Measurements from ENCODE around the gene ZNF816. TPM values are rescaled to one million over a fixed set of nuclear protein-coding genes. Genes with fewer than 3 reads are reported as not detected.
"Not testable (repeated sequence)": the region's sequence is repeated elsewhere in the genome, so short reads cannot be mapped to it uniquely, and the experiment has no call there.

The ZNF816 gene
- total RNA-seq, 1 donor from 2014 or later = 5.9 TPM

DNA sequence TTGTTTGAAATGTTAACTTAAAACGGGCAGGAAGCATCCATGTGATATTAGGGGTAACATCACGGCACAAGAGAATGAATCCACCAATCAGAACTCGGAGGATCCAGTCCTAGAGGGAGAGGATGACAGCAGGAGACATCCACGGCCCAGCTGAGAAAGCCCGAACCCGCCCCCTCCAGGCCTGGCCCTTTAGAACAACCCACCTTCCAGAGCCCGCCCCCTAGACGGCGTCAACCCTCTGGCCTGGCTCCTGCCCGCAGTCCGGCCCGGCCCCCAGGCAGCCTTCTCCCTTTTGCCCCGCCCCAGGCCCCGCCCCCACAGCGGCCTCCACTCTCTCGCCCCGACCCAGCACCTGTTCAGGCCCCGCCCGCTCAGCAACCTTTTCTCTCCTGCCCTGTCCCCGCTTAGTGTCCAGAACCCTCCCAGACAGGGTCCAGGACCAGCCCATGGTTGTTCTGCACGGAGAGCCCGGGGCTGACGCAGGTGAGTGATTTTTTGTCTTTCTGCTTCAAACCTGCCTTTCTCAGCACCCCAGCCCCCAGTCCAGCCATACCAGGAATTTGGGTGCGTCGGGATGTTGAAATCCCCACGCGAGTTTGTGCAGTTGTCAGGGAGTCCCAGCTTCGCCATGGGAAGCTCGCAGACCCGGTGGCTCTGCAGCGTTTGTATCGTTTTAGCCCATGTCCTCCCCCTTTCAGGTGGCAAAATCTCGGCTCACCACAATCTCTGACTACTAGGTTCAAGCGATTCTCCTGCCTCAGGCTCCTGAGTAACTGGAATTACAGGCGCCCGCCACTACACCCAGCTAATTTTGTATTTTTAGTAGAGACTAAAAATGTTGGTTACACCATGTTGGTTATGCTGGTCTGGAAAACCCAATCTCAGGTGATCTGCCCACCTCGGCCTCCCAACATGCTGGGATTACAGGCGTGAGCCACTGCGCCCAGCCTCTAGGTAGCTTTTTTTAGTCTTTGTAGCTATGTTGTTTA, 16.1 kb downstream of the ZNF816 start:
- Histone ChIP-seq H3K27me3 (ENCODE audit: low read depth) (no peaks in the 10 kb centered on the region), H3K27ac (replicated peaks) (no peak overlapping the region), H3K4me3 (peak overlapping the region; percentile 35), H3K4me1 (peaks cover 23% of the 10 kb centered on the region), H3K9me3 (replicated peaks) (peaks cover 52% of the 10 kb centered on the region), H3K36me3 (peaks cover 36% of the 10 kb centered on the region)
- TF ChIP-seq CTCF (IDR thresholded peaks at IDR 0.05; ENCODE audit: borderline replicate concordance) = no peak
- intact Hi-C loops (cut with micrococcal nuclease) = no loop called here
- DNase-seq = peak; percentile 51

DNA sequence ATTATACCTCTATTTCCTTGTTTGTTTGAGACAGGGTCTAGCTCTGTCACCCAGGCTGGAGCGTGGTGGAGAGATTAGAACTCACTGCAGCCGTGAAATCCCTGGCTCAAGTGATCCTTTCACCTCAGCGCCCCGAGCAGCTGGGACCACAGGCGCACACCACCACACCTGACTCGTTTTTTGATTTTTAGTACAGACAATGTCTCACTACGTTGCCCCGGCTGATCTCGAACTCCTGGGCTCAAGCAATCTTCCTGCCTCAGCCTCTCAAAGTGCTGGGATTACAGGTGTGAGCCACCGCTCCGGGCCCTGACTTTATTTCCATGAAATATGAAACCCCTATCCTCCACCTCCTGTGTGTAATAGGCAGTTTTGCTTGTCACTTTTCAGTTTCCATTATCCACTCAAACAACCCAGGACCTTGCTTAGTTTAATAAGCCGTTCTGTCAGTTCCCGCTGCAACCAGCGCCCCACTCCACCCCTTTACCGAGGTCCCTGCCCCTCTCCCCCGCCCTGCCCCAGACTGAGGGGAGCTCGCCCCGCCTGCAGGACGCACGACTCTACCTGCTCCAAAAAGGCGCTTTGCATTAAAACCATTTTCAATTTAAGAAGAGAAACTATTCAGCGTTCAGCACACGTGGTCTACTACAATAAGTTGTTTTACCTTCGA, 16.9 kb downstream of the ZNF816 start:
- no peaks in the 10 kb centered on the region for H3K27me3 ChIP-seq (ENCODE audit: low read depth)
- intact Hi-C loops (cut with micrococcal nuclease) = no loop called here
- H3K4me3 ChIP-seq = peak overlapping the region; percentile 35
- H3K27ac ChIP-seq (replicated peaks) = peak overlapping the region; percentile 21
- DNase-seq = no peak
- H3K36me3 ChIP-seq = peaks cover 28% of the 10 kb centered on the region
- peaks cover 26% of the 10 kb centered on the region for H3K4me1 ChIP-seq
- peaks cover 44% of the 10 kb centered on the region for H3K9me3 ChIP-seq (replicated peaks)
- TF ChIP-seq CTCF (IDR thresholded peaks at IDR 0.05; ENCODE audit: borderline replicate concordance) = no peak

DNA sequence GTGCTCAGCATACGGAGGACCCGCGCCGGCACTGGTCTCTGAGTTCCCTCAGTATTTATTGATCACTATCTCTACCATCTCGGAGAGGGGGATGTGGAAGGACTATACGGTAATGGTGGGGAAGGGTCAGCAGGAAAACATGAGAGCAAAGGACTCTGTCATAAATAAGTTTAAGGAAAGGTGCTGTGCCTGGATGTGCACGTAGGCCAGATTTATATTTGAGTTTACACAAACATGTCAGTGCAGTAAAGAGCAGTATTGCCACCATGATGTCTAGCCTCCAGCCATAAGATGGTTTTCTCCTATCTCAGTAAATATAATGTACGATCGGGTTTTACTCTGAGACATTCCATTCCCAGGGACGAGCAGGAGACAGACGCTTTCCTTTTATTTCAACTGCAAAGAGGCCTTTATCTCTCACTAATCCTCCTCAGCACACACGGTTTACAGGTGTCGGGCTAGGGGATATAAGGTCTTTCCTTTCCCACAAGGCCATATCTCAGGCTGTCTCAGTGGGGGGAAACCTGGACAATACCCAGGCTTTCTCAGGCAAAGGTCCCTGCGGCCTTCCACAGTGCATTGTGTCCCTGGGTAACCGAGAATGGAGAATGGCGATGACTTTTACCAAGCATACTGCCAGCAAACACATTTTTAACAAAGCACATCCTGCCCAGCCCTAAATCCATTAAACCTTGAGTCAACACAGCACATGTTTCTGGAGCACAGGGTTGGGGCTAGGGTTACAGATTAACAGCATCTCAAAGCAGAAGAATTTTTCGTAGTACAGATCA, 17.8 kb downstream of the ZNF816 start:
- H3K4me3 ChIP-seq; DNase-seq; H3K27me3 ChIP-seq (ENCODE audit: low read depth); intact Hi-C loops (cut with micrococcal nuclease): not testable (repeated sequence)
- Histone ChIP-seq H3K27ac (replicated peaks) (peak overlapping the region; percentile 33), H3K4me1 (peaks cover 26% of the 10 kb centered on the region), H3K9me3 (replicated peaks) (peaks cover 35% of the 10 kb centered on the region), H3K36me3 (peaks cover 19% of the 10 kb centered on the region)

GRCh38 chr19:52943884-52944643, 18.6 kb downstream of the ZNF816 start:
- Histone ChIP-seq H3K4me1 (peaks cover 26% of the 10 kb centered on the region), H3K9me3 (replicated peaks) (peaks cover 26% of the 10 kb centered on the region), H3K27me3 (ENCODE audit: low read depth) (no peaks in the 10 kb centered on the region), H3K27ac (replicated peaks) (no peak overlapping the region), H3K4me3 (no peak overlapping the region), H3K36me3 (peaks cover 11% of the 10 kb centered on the region)
- no peak for TF ChIP-seq CTCF (IDR thresholded peaks at IDR 0.05; ENCODE audit: borderline replicate concordance)
- intact Hi-C loops (cut with micrococcal nuclease) = no loop called here
- DNase-seq = no peak

- H3K9me3 ChIP-seq (replicated peaks) = peaks cover 19% of the 10 kb centered on the region
- H3K4me1 ChIP-seq = peaks cover 26% of the 10 kb centered on the region
- H3K27ac ChIP-seq (replicated peaks) = peak overlapping the region; percentile 87
- H3K27me3 ChIP-seq (ENCODE audit: low read depth) = no peaks in the 10 kb centered on the region
- no peak for TF ChIP-seq CTCF (IDR thresholded peaks at IDR 0.05; ENCODE audit: borderline replicate concordance)
- H3K4me3 ChIP-seq = peak overlapping the region; percentile 90
- intact Hi-C loops (cut with micrococcal nuclease) = no loop called here
- DNase-seq = no peak
- H3K36me3 ChIP-seq = peaks cover 6% of the 10 kb centered on the region
These were observed 19.4 kb downstream of the ZNF816 start for GRCh38 chr19:52943134-52943883.

Data from left ventricle myocardium inferior (tissue), 1 donor.